Activated naive CD4-positive, alpha-beta T cell treated with Interleukin-2 at 50 U/mL for 16 hours (primary cell): Measurements from ENCODE around the gene CCDC32.

Experiments
- DNase-seq: peaks from one replicate; pipeline ENCODE4 v3.0.0-alpha.2; 2020

Gene CCDC32

GRCh38 chr15:40565333-40566238, 744 bp upstream of the CCDC32 start:
- DNase-seq: no peak

- no peak for DNase-seq
Observed at GRCh38 chr15:40563426-40563825, 1.4 kb downstream of the CCDC32 start.

GRCh38 chr15:40562691-40563090, 2.2 kb downstream of the CCDC32 start:
- DNase-seq: no peak

GRCh38 chr15:40558952-40559742, 5.7 kb downstream of the CCDC32 start:
- DNase-seq: no peak

GRCh38 chr15:40555876-40556275, 9.0 kb downstream of the CCDC32 start:
- no peak for DNase-seq

GRCh38 chr15:40554161-40554525, 10.7 kb downstream of the CCDC32 start:
- no peak for DNase-seq

- no peak for DNase-seq
Observed at GRCh38 chr15:40550341-40551037, 14.4 kb downstream of the CCDC32 start.

- no peak for DNase-seq
Observed at GRCh38 chr15:40549894-40550293, 14.9 kb downstream of the CCDC32 start.

GRCh38 chr15:40548610-40549009, 16.2 kb downstream of the CCDC32 start:
- DNase-seq: no peak

GRCh38 chr15:40545457-40545856, 19.4 kb downstream of the CCDC32 start:
- no peak for DNase-seq

GRCh38 chr15:40543631-40544294, 21.1 kb downstream of the CCDC32 start:
- DNase-seq: no peak

- DNase-seq: no peak
Observed at GRCh38 chr15:40543082-40543481, 21.8 kb downstream of the CCDC32 start.

- no peak for DNase-seq
Observed at GRCh38 chr15:40538976-40539375, 25.9 kb downstream of the CCDC32 start.

GRCh38 chr15:40536501-40536900, 28.3 kb downstream of the CCDC32 start:
- no peak for DNase-seq

- DNase-seq: no peak
Observed at GRCh38 chr15:40534371-40534770, 30.5 kb downstream of the CCDC32 start.

GRCh38 chr15:40533763-40534364, 31.0 kb downstream of the CCDC32 start:
- DNase-seq: no peak

GRCh38 chr15:40528801-40529200, 36.0 kb downstream of the CCDC32 start:
- no peak for DNase-seq

- no peak for DNase-seq
Observed at GRCh38 chr15:40525855-40526254, 39.0 kb downstream of the CCDC32 start.

- no peak for DNase-seq
Observed at GRCh38 chr15:40523611-40524010, 41.2 kb downstream of the CCDC32 start.

- DNase-seq: no peak
Observed at GRCh38 chr15:40516322-40516721, 48.5 kb downstream of the CCDC32 start.

GRCh38 chr15:40513609-40514008, 51.2 kb downstream of the CCDC32 start:
- no peak for DNase-seq

- no peak for DNase-seq
Observed at GRCh38 chr15:40512440-40512839, 52.4 kb downstream of the CCDC32 start.
